Epithelial cell of proximal tubule (primary cell): Measurements from ENCODE around the gene GLI3. TPM values are rescaled to one million over a fixed set of nuclear protein-coding genes. Genes with fewer than 3 reads are reported as not detected.

Source experiments
- DNase-seq: peaks from one replicate; pipeline ENCODE4 v3.0.0-alpha.2; 2011; ENCODE audit warnings: low read depth
- H3K4me3 ChIP-seq: 2 replicates; pipeline ENCODE4 v1.5.1; 2011; ENCODE audit warnings: low read depth, mild to moderate bottlenecking, low read length
- CTCF ChIP-seq: conservative IDR thresholded peaks from 2 replicates; pipeline ENCODE4 v1.5.1; 2012; ENCODE audit warnings: low read depth, mild to moderate bottlenecking, low read length
- total RNA-seq: library from RNA; depleted of rRNA; stranded (reverse); fragments of >200 nt; gene quantifications from 2 replicates; pipeline ENCODE4 v1.2.3, GENCODE V29; 2015

GLI3 gene
- total RNA-seq, 1 donor from 2014 or later = 2.6 TPM

- no peak for TF ChIP-seq CTCF
These were observed 172.5 kb downstream of the GLI3 start for GRCh38 chr7:42064534-42064933.

GRCh38 chr7:42059275-42059674, 177.7 kb downstream of the GLI3 start:
- H3K4me3 ChIP-seq = no peak overlapping the region
- no peak for TF ChIP-seq CTCF
- no peak for DNase-seq

More at GRCh38 chr7:42064534-42064933, 172.5 kb downstream of the GLI3 start:
- no peak for DNase-seq
- H3K4me3 ChIP-seq = no peak overlapping the region

- no peak for DNase-seq
- H3K4me3 ChIP-seq = no peak overlapping the region
- no peak for TF ChIP-seq CTCF
These were observed 179.7 kb downstream of the GLI3 start for GRCh38 chr7:42057331-42057730.

- H3K4me3 ChIP-seq = no peak overlapping the region
- no peak for DNase-seq
- no peak for TF ChIP-seq CTCF
These were observed 181.8 kb downstream of the GLI3 start for GRCh38 chr7:42055171-42055570.

GRCh38 chr7:42053834-42054233, 183.2 kb downstream of the GLI3 start:
- DNase-seq = no peak
- no peak for TF ChIP-seq CTCF
- H3K4me3 ChIP-seq = no peak overlapping the region

GRCh38 chr7:42049761-42050160, 187.2 kb downstream of the GLI3 start:
- no peak for DNase-seq
- no peak for TF ChIP-seq CTCF
- H3K4me3 ChIP-seq = no peak overlapping the region

- no peak overlapping the region for H3K4me3 ChIP-seq
- TF ChIP-seq CTCF = no peak
- no peak for DNase-seq
These were observed 190.5 kb downstream of the GLI3 start for GRCh38 chr7:42046483-42046882.
